GM19193 (cell line): ENCODE results near the gene TMEM238.

Experiments
- POLR2A ChIP-seq: IDR thresholded peaks from 4 replicates; pipeline ENCODE4 v1.6.1; 2011; ENCODE audit not compliant: insufficient read depth, insufficient read length; ENCODE audit errors: extremely low read depth

The TMEM238 gene

DNA sequence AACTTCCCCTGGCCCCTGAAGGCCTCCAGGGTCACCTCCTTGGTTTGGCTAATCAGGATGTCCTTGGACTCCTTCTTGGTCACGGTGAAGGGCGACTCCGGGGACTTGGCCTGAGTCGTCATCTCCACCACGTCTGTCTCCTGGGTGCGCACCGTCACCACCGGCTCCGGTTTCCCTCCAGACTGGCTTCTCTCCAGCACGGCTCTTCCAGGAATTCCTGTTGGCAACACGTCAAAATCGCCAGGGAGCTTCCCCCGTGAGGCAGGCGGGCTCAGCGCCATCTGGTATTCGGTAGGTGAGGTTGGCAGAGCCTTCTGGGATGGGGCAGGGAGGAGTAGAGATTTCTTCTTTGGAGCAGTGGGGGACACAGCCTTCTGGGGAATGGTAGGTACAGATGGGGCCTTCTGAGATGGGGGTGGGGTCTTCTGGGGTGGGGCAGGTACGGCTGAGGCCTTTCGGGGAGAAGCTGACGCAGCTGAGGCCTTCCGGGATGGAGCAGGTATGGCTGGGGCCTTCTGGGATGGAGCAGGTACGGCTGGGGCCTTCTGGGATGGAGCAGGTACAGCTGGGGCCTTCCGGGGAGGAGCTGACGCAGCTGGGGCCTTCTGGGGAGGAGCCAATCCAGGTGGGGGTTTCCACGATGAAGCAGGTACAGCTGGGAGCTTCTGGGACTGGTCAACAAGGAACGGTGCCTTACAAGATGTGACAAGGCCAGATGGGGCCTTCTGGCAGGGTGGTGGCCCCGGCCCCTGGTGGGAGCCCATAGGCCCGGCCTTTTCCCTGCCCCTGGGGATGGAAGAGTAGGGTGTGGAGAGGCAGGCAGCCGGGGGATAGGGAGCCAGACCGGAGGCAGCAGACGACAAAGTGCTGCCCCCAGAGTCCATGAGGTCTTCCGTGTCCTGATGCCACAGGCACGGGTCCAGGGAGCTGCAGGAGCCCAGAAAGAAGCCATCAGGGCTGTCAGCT lies 24.9 kb downstream of the TMEM238 start:
- TF ChIP-seq POLR2A = no peak

DNA sequence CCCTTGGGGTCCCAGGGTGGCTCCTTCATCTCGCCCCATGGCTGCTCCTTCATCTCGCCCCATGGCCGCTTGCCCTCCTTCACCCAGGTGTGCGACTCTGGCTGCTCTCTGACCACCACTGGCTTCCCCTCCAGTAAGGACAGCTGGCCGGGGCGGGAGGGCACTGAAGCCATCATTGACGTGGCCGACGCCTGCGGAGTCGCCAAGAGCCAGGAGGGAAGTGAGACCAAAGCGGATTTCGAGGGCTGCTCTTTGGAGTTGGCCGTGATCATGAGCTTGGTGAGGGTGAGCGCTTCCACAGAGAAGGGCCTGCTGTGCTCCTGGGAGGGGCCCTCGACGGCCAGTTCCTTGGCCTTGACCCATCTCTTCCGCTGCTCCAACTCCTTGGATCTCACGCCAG lies 25.6 kb downstream of the TMEM238 start:
- no peak for TF ChIP-seq POLR2A

DNA sequence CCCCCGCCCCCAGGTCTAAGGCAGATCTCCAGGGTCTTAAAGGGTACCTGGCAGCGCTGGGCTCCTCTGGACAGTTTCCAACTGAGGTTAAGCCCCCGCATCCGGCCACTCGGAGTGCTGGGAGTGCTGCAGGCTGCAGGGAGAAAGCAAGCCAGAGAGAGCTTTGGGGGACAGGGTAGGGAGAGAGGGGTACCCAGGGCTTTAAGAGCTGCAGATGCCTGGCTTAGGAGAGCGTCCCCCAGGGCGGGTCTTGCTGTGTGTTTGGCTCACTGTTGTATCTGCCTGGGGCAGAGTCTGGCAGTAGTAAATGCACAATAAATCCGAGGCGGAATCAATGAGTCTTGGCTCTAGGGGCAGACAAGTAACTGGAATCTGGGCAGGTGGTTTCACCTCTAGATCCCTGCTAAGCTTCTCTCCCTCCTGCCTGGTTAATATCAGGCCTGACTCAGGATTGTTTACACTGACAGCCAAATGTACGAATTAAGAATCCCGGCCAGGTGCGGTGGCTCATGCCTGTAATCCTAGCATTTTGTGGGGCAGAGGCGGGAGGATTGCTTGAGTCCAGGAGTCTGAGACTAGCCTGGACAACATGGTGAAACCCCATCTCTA lies 28.8 kb downstream of the TMEM238 start:
- TF ChIP-seq POLR2A = no peak

DNA sequence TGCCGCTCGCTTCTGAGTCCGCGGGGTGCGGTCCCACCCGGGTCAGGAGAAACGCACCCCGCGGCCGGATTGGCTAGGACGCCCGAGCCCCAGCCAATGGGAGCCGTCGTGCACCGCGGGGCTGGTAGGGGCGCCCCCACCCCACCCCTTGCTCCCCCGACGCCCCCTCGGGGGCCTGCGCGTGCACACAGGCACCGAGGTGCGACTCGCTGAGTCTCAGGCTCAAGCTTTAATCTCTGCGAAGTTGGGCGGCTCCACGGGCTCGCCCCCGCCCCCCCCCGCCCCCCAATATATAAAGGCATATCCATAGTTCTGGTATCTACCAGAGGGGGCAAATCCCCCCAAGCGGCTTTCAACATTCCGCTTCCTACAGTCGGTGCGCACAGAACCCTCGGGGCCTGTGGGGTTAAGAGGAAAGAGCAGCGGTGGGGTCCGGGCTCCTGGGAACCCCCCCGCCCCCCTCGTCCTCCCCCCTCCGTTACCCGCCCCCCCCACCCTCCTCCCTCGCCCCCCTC lies 29.3 kb downstream of the TMEM238 start, which contains the start of gene COX6B2:
Gene COX6B2 (minus strand): TSS at position 22 of the 515 bp plus-strand sequence. CDS start 198 bp downstream, outside the sequence.
- no peak for TF ChIP-seq POLR2A

DNA sequence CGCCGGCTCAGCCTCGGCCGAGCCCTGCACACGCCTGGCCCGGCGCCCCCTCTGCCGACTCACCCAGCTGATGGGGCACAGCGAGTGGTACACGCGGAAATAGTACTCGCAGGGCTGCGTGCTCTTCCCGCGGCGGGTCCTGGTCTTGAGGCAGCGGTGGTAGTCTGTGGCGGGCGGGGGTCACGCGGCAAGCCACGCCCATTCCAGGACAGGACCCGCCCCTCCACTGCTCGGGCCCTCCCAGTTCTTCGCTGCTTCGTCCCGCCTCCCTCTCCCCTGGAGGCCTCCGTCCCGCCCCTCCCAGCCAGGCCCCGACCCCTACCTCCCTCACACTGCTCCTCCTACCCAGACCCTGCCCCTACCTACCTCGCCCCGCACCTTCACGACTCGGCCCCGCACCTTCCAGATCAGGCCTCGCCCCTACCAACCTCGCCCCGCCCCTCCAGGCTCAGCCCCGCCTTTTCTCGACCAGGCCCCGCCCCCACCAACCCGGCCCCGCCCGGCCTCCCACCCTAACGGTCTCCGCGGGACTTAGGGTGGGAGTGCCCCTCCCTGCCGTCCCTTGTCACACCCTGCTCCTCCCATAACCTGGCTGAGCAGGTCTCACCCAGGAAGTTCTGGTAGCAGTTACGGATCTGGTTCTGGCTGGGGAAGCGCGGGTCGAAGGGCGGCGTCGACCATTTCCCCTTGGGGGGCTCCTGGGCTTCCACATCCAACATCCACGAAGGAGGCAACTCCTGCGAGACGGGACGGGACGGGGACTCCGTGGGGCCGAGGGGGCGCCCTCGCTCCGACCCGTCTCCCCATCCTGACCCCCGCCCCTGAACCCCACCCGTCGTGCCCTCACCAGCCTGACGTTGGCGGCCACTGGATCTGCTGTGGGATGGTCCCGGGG lies 30.0 kb downstream of the TMEM238 start:
- no peak for TF ChIP-seq POLR2A

DNA sequence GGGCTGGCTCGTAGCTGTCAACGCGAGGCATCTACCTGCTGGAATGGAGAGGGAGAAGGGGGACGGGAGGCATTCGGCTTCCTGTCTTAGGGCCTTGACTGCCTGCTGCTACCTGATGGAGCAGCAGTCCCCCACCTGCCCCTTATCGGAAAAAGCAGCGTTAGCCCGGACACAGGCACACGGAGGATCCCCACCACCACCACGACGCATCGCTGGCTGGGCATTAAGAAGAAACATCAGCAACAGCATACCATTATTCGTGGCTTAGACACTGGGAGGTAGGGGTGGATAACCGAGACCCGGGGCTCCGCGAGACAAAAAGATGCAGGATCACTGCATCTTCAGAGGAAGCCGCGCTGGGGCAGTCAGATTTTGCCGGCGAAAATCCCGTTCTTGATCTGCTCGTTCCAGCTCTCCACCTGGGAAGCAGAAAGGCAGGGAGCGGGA lies 30.7 kb downstream of the TMEM238 start:
- no peak for TF ChIP-seq POLR2A

DNA sequence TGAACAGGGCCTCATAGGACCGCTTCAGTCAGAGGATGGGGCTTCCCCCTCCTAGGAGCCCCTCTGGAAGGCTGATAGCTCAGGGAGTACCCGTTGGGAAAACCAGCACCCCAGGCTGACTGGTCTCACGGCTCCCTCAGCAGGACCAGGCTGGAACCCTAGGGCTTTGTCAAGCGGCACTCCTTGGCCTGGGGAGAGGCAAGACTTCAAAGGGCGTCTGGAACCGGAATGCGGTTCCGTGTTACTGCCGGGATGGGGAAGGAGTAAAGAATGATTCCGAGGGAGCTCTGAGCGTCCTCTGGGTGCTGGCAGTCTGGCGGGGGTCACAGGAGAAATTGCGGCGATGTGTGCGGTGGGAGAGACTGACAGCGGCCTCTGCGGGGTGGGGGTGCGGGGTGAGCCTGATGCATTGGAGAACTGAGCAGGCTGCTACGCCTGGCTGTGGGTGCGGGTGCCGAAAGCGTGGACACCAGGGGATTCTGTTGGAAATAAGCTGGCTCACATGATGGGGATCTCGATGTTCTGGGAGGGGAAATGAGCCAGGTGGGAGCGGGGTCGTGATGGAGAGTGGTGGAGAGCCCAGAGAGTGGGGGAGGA lies 31.4 kb downstream of the TMEM238 start:
- TF ChIP-seq POLR2A = no peak

DNA sequence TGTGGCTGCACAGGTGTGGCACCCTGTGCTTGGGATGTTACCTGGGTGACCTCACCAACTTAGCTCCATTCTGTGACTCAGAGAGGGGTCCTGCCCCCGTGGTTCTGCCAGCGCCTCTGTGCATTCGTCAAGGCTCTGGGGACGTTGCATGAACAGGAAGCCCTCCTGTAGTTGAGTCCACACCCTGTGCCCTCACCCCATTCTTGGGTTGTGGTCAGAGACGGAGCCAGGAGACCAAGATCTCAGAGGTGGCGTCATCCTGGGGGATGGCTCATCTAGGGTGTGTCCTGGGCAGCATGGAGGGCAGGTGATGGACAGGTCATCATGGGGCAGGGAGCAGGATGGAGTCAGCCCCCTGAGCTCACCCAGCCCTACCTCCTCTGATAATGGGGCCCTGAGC lies 32.1 kb downstream of the TMEM238 start:
- TF ChIP-seq POLR2A = no peak

DNA sequence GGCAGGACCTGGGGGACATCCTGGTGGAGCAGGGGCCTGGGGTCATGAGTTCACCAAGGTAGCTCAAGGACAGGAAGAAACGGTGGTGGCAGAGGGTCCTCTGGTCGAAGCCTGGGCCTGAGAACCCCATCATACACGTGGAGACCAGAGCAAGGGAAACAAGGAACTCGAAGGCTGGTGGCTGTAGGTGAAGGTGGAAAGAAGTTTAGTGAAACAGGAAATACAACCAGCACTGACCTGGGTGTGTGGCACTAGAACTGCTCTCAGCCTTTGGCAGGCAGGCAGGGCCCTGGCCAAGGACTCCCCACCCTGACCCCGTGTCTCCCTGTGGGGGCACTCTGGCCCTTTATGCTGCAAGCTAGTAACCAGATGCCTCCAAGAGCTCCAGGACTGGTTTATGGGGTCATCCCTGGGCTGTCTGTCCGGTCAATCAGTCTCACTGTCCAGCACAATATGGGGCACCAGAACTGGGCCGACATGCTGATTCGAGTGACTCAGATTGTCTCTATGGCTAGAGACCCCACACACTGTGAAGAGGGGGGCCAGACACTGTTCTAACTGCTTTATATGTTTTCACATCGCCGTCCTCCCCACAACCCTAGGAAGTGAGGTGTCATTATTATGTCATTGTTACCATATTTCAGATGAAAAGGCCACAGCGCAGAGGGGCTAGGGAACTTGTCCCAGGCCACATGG lies 33.3 kb downstream of the TMEM238 start:
- no peak for TF ChIP-seq POLR2A

DNA sequence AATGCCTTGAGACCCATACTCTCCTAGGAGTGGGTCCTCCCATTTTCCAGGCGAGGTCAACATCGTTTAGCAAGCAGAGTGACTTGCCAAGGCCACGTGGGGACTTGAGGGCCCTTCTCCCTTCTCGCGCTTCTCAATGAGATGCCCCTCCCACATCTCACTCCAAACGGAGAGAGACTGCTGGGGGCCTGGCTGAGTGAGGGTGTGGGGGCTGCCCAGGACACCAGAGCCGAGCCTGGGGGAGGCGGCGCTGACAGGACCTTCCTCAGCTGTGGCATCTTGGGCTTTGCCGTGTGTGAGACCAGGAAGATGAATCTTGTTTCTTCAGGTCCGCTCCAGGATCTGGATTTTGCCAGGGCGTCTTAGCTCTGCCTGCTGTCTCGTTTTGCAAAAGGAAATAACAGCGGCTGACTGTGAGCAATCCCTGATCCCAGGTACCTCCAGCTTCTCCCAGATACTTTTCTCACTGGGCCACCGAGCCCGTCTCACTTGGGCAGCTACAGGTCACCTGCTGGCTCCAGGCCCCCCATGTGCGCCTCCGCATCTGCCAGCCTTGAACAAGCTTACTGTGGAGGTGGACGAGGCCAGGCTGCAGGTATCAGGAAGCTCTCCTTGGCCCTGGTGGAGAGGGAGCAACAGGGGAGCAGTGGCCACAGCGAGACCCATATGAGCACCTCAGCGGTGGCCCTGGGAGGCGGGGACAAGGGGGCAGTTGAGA lies 35.6 kb downstream of the TMEM238 start:
- no peak for TF ChIP-seq POLR2A

DNA sequence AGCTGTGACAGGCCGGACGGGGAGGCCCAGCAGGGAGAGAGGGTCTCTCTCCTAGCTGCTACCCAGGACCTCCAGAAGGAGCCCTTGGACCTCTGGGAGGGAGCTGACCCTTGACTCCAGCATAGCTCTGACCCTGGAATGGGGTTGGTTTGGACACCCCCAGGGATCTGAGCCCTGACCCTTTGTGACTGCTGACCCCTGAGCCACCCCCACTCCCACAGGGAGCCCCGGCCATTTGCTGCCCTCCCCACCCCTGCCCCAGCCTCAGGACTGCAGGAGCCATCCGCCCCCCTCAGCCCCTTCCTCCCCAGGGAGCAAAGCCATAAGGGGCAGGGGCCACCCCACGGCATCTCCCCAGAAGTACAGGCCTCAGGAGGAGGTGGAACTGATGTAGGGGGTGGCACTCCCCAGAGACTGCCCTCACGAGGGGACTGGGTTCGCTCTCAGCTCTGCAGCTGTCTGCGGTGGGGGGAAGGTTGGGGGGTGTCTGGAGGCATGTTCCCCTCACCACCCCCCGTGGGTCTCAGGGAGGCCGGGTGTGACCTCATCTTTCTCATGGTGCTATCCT lies 36.6 kb downstream of the TMEM238 start:
- no peak for TF ChIP-seq POLR2A

DNA sequence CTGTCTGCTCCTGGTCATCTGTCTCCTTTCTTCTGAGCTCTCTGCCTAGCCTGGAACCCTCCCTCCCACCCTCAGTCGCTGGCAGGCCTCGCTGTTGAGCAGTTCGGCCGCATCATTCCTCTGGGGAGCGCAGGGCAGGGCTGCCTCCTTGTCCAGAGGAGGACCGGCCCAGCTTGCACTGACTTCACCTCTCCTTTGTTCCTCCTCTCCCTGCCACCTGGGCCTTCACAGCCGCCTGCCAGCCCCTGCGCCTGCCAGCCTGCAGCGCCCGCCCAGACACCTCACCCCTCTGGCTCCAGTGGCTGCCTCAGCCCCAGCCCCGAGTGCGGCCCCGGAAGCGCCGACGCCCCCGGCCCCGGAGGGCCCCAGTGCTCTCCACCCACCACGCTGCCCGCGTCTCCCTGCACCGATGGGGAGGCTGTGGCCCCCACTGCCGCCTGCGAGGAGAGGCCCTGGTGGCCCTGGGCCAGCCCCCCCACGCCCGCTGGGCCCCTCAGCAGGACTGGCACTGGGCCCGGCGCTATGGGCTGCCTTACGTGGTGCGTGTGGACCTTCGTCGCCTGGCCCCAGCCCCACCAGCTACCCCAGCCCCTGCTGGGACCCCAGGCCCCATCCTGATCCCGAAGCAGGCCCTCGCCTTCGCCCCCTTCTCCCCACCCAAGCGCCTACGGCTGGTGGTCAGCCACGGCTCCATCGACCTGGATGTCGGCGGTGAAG lies 37.2 kb downstream of the TMEM238 start:
- TF ChIP-seq POLR2A = no peak
